Psoas muscle (tissue), 8 donors: ENCODE results near the gene TRIM54. TPM values are rescaled to one million over a fixed set of nuclear protein-coding genes. Genes with fewer than 3 reads are reported as not detected.

Experiments
- ATAC-seq, 4 donors: fragments of 200-7000 bp; cut with Tn5 transposase; one replicate each; pipeline ENCODE4 v1.9.1; 2020; ENCODE audit warnings: moderate library complexity in 3 of 4, mild to moderate bottlenecking in 2 of 4
- DNase-seq, 2 donors: peaks; one replicate each; pipeline ENCODE4 v3.0.0-alpha.2; 2020
- H3K27ac ChIP-seq: fragments of 200-600 bp; one replicate; pipeline ENCODE4 v1.8.0; 2022
- H3K27me3 ChIP-seq, 3 donors: fragments of 200-600 bp in 1 of 3; one replicate each; pipeline versions ENCODE4 v1.6.1 to v1.8.0; 2013 to 2022; ENCODE audit warnings: low read length in 2 of 3, mild to moderate bottlenecking in 2 of 3, moderate library complexity in 1 of 3; ENCODE audit not compliant: insufficient read depth in 3 of 3
- H3K36me3 ChIP-seq, 2 donors: fragments of 200-600 bp in 1 of 2; one replicate each; pipeline versions ENCODE4 v1.6.1 to v1.8.0; 2013 to 2022; ENCODE audit warnings: low read depth in 1 of 2, mild to moderate bottlenecking in 1 of 2, moderate library complexity in 1 of 2; ENCODE audit not compliant: insufficient read depth in 1 of 2
- H3K4me1 ChIP-seq: fragments of 200-600 bp; one replicate; pipeline ENCODE4 v1.8.0; 2022
- H3K4me3 ChIP-seq: fragments of 200-600 bp; one replicate; pipeline ENCODE4 v1.8.0; 2022; ENCODE audit warnings: mild to moderate bottlenecking
- H3K9me3 ChIP-seq: fragments of 200-600 bp; one replicate; pipeline ENCODE4 v1.8.0; 2022
- WGBS, 3 donors: extraction: QIAGEN DNeasy Blood & Tissue Kit; methylation state at CpG; one replicate each; pipeline versions ENCODE4 v1.1.6 to v1.1.7; 2013; 5-methylcytosine and 5-hydroxymethylcytosine counted together
- intact Hi-C, 2 donors: fragments of 100-400 bp; cut with DNase I; formaldehyde crosslinking; loops; one replicate each; pipeline versions ENCODE4 v1.11.0 to v1.14.2; 2022
- polyA plus RNA-seq, 3 donors: library from polyadenylated mRNA; stranded (reverse); fragments of 200-250 nt; gene quantifications; one replicate each; pipeline ENCODE4 v1.2.3, GENCODE V29; 2013
- total RNA-seq, 4 donors: library from RNA; stranded (reverse); fragmentation: NEBNext Ultra II Directional in 2 of 4; extraction: Animal tissue kit (Norgen Biotek cat#: 25700) in 2 of 4; gene quantifications; one replicate each; pipeline versions ENCODE4 v1.2.1 to v1.2.4, GENCODE V29; 2021 to 2023
- TF ChIP-seq, protein P1 (sequence below): fragments of 200-600 bp; IDR thresholded peaks from one replicate; pipeline ENCODE4 v1.8.0; 2022; ENCODE audit warnings: antibody characterized with exemption
- donor health status: healthy with polysubstance abuse.
- donor health status: DM: no; HTN: no; CAD: no; lungs with moderate emphysema.
- donor health status: Bipolar disorder and iron deficiency.
- donor health status: healthy.
- donor health status: DM: yes; HTN: yes; CAD: no.
- donor health status: DM: no; HTN: no; CAD: no.
- donor health status: DM: no; HTN: no; CAD: no.
- donor health status: DM: yes; HTN: yes; CAD: no.

Gene TRIM54
- total and polyA plus RNA-seq, 7 donors = 136 to 784 (median 387) TPM

DNA sequence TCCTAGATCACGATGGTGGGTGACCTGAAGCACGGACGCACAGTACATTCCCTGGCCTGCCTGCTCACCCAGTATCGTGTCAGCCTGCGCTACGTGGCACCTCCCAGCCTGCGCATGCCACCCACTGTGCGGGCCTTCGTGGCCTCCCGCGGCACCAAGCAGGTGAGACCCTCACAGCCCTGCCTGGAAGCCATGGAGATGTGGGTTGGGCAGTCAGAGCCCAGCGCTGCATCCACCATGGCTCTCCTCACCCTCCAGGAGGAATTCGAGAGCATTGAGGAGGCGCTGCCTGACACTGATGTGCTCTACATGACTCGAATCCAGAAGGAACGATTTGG lies 39.6 kb upstream of the TRIM54 start:
- no peaks in the 10 kb centered on the region for H3K27me3 ChIP-seq
- intact Hi-C loops = no loop called here
- peaks cover 2 to 74% of the 10 kb centered on the region in 2 donors for H3K36me3 ChIP-seq
- H3K9me3 ChIP-seq = no peaks in the 10 kb centered on the region
- DNase-seq (no peak), ATAC-seq (no peak)
- H3K4me1 ChIP-seq = no peaks in the 10 kb centered on the region
- WGBS, 3 donors = 96 to 98% (median 98%) methylated on average over 16 of the region's 16 CpGs
- no peak overlapping the region for H3K4me3 ChIP-seq
- H3K27ac ChIP-seq = no peak overlapping the region
- TF ChIP-seq, protein P1, sequence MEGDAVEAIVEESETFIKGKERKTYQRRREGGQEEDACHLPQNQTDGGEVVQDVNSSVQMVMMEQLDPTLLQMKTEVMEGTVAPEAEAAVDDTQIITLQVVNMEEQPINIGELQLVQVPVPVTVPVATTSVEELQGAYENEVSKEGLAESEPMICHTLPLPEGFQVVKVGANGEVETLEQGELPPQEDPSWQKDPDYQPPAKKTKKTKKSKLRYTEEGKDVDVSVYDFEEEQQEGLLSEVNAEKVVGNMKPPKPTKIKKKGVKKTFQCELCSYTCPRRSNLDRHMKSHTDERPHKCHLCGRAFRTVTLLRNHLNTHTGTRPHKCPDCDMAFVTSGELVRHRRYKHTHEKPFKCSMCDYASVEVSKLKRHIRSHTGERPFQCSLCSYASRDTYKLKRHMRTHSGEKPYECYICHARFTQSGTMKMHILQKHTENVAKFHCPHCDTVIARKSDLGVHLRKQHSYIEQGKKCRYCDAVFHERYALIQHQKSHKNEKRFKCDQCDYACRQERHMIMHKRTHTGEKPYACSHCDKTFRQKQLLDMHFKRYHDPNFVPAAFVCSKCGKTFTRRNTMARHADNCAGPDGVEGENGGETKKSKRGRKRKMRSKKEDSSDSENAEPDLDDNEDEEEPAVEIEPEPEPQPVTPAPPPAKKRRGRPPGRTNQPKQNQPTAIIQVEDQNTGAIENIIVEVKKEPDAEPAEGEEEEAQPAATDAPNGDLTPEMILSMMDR = no peak

DNA sequence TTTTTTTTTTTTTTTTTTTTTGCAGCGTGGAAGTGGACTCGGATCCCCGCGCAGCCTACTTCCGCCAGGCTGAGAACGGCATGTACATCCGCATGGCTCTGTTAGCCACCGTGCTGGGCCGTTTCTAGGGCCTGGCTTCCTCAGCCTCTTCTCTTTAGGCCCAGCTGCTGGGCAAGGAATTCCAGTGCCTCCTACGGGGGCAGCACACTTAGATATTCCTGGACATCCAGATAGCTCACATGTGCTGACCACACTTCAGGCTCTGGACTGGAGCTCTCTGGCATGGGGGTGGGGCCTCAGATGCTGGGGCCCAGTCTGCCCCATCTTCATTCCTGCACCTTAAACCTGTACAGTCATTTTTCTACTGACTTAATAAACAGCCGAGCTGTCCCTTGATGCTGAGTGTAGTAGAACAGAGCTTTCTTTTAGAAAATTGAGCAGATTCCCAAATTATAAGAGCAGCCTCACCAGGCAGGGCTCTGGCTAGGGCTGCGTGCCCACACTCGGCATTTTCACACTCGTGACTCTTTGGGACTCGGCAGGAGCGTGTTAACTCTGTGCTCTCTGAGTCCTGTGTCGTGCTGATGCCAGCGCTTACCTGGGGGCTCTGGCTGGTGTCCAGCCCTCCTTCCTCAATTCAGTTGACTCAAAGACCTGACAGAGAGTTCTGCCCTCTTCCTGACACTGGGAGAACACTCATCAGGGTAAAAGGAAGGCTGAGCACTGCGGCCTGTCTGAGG lies 38.7 kb upstream of the TRIM54 start:
- no peak overlapping the region for H3K27ac ChIP-seq
- H3K36me3 ChIP-seq = peaks cover 0 to 64% of the 10 kb centered on the region in 2 donors
- H3K9me3 ChIP-seq = no peaks in the 10 kb centered on the region
- no peaks in the 10 kb centered on the region for H3K4me1 ChIP-seq
- H3K4me3 ChIP-seq = no peak overlapping the region
- intact Hi-C loops = no loop called here
- H3K27me3 ChIP-seq = no peaks in the 10 kb centered on the region
- no peak for ATAC-seq
- TF ChIP-seq, protein P1 = no peak
- DNase-seq = peak in 1 of 2 donors; percentile 29
- WGBS, 3 donors = 82 to 87% (median 82%) methylated on average over 14 to 19 of the region's 19 CpGs

DNA sequence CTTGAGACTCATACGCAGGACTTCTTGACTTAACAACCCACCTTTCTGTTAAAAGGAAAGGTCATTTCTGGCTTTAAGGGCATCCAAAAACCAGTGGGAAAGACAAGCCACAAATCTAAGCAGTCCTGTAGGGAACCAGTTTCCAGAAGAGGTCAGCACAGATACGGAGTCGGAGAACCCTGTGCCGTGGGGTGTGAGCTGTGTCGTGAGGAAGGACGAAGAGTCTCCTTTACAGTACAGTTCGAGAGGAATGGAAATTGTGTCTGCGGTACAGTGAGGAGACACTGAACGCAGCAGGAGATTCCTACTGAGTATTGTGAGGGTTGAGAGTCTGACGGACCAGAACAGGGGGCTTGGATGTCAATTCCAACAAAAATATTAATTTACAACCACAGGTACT lies 37.1 kb upstream of the TRIM54 start:
- H3K27ac ChIP-seq = no peak overlapping the region
- no peaks in the 10 kb centered on the region for H3K9me3 ChIP-seq
- no peak overlapping the region for H3K4me3 ChIP-seq
- intact Hi-C loops = no loop called here
- peaks cover 3% of the 10 kb centered on the region for H3K4me1 ChIP-seq
- no peaks in the 10 kb centered on the region for H3K27me3 ChIP-seq
- TF ChIP-seq, protein P1 = no peak
- WGBS, 3 donors = 64 to 75% (median 74%) methylated on average over 10 of the region's 10 CpGs
- DNase-seq (no peak), ATAC-seq (no peak)
- H3K36me3 ChIP-seq = peaks cover 0 to 49% of the 10 kb centered on the region in 2 donors

DNA sequence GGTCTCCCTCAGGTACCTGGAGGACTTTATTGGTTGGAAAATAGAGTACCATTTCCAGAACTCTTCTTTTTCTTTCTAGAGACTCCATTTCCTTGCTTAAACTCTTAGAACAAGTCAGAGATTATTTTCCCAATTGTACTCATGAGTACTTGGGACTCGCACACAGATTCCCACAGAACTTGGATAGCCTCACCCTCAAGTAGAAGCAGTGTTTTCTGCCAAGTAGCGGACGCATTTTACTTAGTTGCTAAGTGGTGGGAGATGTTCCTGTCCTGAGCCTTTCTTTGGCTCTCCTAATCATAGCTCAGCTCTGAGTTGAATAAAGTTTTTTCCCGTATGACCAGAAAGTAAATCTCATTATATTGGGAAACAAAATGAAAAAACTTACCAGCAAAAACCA lies 36.6 kb upstream of the TRIM54 start:
- DNase-seq (no peak), ATAC-seq (no peak)
- peaks cover 0 to 44% of the 10 kb centered on the region in 2 donors for H3K36me3 ChIP-seq
- no peaks in the 10 kb centered on the region for H3K9me3 ChIP-seq
- H3K27ac ChIP-seq = no peak overlapping the region
- no peak overlapping the region for H3K4me3 ChIP-seq
- TF ChIP-seq, protein P1 = no peak
- intact Hi-C loops = no loop called here
- no peaks in the 10 kb centered on the region for H3K27me3 ChIP-seq
- peaks cover 7% of the 10 kb centered on the region for H3K4me1 ChIP-seq
- WGBS, 3 donors = 67 to 77% (median 75%) methylated on average over 4 of the region's 4 CpGs

DNA sequence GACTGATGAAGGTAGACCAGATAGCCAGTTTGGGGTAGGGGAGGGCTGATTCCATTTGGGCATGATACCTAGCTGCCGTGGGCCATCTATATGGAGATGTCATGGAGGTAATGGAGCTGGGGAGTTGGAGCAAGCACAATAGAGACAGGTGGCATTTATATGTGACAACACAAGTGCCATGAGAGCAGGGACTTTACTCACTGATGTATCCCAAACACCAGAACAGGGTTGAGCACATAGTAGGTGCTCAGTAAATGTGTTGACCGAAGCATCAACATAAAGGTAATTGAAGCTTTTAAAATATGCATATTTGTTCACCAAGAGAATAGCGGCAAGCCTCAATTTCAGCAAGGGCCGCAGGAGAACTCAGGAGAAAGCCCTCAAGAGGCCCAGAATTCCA lies 34.3 kb upstream of the TRIM54 start:
- DNase-seq = no peak
- TF ChIP-seq, protein P1 = no peak
- ATAC-seq = no peak
- peaks cover 0 to 21% of the 10 kb centered on the region in 2 donors for H3K36me3 ChIP-seq
- 59 to 76% (median 71%) methylated on average over 4 of the region's 4 CpGs for WGBS, 3 donors
- no peaks in the 10 kb centered on the region for H3K9me3 ChIP-seq
- H3K4me1 ChIP-seq = peaks cover 7% of the 10 kb centered on the region
- intact Hi-C loops = no loop called here
- no peak overlapping the region for H3K27ac ChIP-seq
- no peaks in the 10 kb centered on the region for H3K27me3 ChIP-seq
- no peak overlapping the region for H3K4me3 ChIP-seq
